ENCODE data around the gene HGFAC.

GRCh38 chr4:3493720-3494461 is 52.1 kb downstream of the HGFAC start:
- no peak for TF ChIP-seq GATA3 (IDR thresholded peaks at IDR 0.05; ENCODE audit: low read depth, low read length)
- no peak for TF ChIP-seq GATA2 (IDR thresholded peaks at IDR 0.05; ENCODE audit: low read depth, low read length)
